GM13976 (cell line): ENCODE measurements around the gene TOR4A.

Experiments
- DNase-seq: peaks from one replicate; pipeline ENCODE4 v3.0.0; 2012; ENCODE audit warnings: low spot score
- in situ Hi-C: fragments of 300-500 bp; cut with MboI; formaldehyde crosslinking; loops from one replicate; pipeline ENCODE4 v1.12.0; 2022; ENCODE audit warnings: low sequenced_read_pairs, mixed read lengths, inconsistent platforms; ENCODE audit not compliant: unreplicated experiment
- TF ChIP-seq, protein P1 (sequence below): IDR thresholded peaks from 2 replicates; pipeline ENCODE4 v1.5.1; 2012; ENCODE audit warnings: borderline replicate concordance, mild to moderate bottlenecking; ENCODE audit not compliant: insufficient read depth; ENCODE audit errors: extremely low read depth, missing control alignments, control extremely low read depth

TOR4A gene

DNA sequence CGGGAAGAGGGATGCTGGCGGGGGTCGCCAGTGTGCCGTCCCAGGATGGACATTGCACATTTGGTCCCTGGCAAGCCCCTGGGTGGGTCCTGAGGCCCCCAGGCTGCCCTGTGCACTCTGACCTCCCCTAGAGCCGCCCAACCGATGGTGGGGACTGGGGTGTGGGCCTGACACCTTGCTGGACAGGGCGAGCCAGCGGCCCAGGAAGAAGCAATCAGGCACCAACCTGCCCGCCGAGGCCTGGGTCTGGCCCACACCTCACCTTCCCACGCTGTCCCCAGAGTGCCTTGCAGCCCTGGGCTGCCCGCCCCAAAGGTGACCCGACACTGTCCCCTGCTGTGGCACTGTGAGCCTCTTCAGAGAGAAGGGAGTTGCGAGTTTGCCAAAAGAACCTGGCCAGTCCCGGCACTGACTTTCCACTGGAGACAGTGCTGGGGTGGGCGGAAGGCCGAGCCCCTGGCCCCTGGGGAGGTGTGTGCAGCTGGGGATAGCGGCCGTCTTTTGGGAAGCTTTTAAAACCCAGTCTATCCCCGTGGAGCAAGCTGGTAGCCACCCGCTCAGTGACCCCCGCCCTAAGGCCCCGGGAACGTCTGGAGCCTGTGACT lies 36.5 kb downstream of the TOR4A start:
- in situ Hi-C loops = no loop called here
- TF ChIP-seq, protein P1, sequence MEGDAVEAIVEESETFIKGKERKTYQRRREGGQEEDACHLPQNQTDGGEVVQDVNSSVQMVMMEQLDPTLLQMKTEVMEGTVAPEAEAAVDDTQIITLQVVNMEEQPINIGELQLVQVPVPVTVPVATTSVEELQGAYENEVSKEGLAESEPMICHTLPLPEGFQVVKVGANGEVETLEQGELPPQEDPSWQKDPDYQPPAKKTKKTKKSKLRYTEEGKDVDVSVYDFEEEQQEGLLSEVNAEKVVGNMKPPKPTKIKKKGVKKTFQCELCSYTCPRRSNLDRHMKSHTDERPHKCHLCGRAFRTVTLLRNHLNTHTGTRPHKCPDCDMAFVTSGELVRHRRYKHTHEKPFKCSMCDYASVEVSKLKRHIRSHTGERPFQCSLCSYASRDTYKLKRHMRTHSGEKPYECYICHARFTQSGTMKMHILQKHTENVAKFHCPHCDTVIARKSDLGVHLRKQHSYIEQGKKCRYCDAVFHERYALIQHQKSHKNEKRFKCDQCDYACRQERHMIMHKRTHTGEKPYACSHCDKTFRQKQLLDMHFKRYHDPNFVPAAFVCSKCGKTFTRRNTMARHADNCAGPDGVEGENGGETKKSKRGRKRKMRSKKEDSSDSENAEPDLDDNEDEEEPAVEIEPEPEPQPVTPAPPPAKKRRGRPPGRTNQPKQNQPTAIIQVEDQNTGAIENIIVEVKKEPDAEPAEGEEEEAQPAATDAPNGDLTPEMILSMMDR = no peak
- peak; percentile 25 for DNase-seq

DNA sequence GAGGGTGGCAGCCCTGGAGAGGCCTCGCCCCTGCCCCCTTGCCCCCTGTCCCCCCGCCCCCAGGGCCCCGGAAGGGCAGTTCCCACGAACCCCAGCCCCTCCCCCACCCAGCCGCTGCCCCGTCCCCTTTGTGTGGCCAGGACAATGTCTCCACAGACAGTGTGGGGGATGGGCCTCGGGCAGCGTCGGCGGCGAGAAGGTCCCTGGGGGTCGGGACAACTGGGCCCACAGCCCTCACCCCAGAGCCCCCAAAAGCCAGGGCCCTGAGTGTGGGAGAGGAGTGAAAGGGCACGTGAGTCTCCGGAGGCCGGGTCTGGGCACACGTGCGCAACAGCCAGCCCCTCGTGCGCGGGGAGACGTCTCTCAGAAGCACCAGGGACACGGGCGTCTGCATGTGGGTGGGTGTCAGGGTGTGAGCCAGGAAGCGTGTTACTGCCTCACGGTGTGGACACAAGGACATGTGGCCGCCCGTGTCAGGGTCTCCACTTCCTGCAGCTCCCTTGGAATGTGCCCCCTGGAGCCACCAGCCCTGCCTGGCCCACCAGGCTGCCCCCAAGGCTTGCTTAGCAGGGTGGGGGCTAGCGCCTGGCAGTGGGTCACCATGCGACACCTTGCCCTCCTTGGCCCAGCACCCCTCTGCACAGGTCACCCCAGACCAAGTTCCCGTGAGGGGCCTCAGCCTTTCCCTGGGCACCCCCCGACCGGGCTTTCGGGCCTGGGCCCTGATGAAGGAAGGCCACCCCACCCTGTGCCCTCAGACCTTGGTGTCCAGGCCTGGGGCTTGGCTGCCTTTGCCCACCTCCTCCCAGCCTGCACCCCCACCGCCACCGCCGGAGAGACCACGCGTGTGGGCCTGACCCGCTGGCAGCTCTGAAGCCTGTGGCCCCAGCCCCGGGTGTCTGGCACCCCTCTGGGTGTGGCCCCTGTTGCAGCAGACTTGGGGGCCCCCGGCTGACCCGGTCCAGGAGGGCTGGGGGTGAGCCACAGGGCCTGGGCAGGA lies 37.3 kb downstream of the TOR4A start:
- TF ChIP-seq, protein P1 = no peak
- in situ Hi-C loops = no loop called here
- DNase-seq = peak; percentile 42

DNA sequence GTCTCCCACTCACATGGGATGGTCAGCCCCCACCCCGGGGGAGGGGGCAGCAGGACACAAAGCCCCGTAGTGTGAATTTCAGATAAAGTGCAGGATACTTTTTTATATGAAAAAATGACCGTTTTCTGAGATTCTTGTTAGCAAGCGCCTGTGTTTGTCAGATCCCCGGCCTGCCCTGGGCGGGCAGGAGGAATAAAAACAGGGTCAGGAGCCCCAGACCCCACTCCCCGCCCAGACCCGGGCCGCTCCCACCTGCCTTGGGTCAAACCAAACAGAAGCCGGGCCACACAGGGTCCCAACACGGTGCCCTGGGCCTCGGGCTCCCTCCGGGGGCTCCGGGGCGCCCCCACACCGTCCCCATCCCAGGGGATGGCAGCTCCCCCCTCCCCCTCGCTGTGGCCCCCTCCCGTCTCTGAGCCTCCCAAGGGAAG lies 38.1 kb downstream of the TOR4A start:
- in situ Hi-C loops = no loop called here
- TF ChIP-seq, protein P1 = no peak
- DNase-seq = no peak

DNA sequence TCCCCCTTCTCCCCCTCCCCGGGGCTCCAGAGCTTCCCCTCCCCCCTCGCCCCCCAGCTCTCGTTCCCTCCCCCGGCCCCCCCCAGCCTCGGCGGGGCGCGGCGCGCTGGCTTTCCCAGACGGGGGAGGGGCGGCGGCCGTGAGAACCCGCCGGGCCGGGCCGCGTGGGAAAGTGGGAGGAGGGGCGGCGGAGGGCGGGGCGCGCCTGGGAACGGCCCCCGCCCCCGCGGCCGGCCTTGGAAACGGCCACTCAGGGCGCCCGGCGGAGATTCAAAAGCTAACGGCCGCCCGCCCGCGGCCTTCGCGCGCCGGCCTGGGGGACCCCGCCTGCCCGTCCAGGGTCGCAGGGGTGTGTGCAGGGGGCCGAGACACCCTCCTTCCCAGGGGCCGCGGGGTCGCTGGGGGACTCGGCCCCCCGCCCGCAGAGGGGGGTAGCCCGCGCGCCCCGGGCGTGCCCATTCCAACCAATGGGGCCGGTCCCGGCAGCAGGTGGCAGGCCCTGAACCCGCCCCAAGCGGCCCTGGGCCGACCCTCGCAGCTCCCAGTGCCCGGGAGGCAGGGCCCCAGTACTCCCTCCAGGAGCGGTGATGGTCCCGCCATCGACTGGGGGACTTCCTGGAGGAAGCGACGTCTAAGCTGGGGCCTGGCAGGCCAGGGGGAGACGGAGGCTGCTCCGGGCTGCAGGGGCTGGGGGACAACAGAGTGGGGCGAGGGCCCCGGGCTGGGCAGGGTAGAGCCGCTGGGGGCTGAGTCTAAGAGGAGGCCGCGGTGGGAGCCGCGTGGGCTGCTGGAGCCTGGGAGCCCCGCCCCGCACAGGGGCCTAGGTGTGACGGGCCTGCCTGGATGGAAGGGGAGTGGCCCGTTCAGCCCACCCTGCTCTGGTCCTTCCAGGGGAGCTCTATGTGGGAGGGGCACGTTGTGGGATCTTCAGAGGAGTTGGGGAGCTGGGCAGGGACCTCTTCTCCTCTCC lies 38.8 kb downstream of the TOR4A start:
- DNase-seq = peak; percentile 94
- TF ChIP-seq, protein P1 = no peak
- in situ Hi-C loops = no loop called here

DNA sequence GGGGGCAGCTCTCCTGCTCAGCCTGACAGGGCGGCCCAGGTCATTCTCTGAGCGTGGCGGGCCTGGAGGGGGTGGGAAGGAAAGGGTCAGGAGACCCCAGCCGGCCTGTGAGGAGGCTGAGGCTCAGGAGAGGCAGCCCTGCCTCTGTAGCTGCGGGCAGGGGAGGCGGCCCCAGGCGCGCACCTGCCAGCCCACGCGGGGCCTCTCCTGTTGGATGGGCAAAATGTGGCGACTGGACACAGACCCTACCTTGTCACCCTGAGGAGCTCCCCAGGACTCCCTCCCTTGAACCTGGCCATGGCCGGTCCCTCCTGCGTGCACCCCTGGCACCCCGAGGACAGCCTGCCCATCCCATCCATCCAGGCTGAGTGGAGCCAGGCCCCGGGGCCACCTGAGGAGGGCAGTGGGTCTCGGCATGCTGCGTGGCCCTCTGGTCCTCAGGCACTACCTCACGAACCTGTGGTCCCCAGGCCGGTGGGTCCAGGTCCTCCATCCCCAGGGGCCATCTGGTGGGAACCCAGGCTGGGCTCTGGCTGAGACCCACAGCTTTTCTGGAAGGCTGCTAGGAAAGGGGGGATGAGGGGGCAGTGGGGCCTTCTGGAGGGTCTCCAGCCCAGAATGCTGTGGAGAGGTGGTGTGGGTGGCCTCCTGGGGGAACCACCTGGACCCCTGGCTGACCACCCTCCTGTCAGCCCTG lies 39.6 kb downstream of the TOR4A start:
- TF ChIP-seq, protein P1 = no peak
- DNase-seq = peak; percentile 34
- in situ Hi-C loops = no loop called here
